ENCODE data around the gene AWAT2. TPM values are rescaled to one million over a fixed set of nuclear protein-coding genes. Genes with fewer than 3 reads are reported as not detected.

The AWAT2 gene
- total and polyA plus RNA-seq, 7 donors, result 0.60 TPM; not detected in 6

GRCh38 chrX:70039758-70040157 is 10.0 kb downstream of the AWAT2 start:
- no peak overlapping the region for H3K27ac ChIP-seq

GRCh38 chrX:70038951-70039350 is 10.8 kb downstream of the AWAT2 start:
- no peaks in the 10 kb centered on the region for H3K4me1 ChIP-seq
- H3K27ac ChIP-seq, result no peak overlapping the region
- H3K27me3 ChIP-seq, result no peaks in the 10 kb centered on the region
- DNase-seq, result no peak
- intact Hi-C loops (cut with DNase I), result loop anchor here (10.0 kb wide), 1 partner anchor 56 kb away; no protein-coding TSS in a partner anchor
- TF ChIP-seq POLR2AphosphoS5 (IDR thresholded peaks at IDR 0.05) (no peak), CTCF (IDR thresholded peaks at IDR 0.05) (no peak), EP300 (IDR thresholded peaks at IDR 0.05) (no peak), POLR2A (IDR thresholded peaks at IDR 0.05) (no peak)
- H3K9me3 ChIP-seq, result no peaks in the 10 kb centered on the region
- WGBS, 2 donors, result 83% methylated on average over 1 of the region's 1 CpG
- H3K4me3 ChIP-seq, result no peak overlapping the region
- H3K36me3 ChIP-seq, result no peaks in the 10 kb centered on the region

More at GRCh38 chrX:70039758-70040157, 10.0 kb downstream of the AWAT2 start:
- DNase-seq, result no peak
- H3K4me3 ChIP-seq, result no peak overlapping the region
- 97% methylated on average over 2 of the region's 2 CpGs for WGBS, 2 donors
- H3K4me1 ChIP-seq, result no peaks in the 10 kb centered on the region
- intact Hi-C loops (cut with DNase I), result loop anchor here (10.0 kb wide), 1 partner anchor 55 kb away; no protein-coding TSS in a partner anchor
- no peaks in the 10 kb centered on the region for H3K36me3 ChIP-seq
- H3K27me3 ChIP-seq, result no peaks in the 10 kb centered on the region
- TF ChIP-seq POLR2AphosphoS5 (IDR thresholded peaks at IDR 0.05) (no peak), POLR2A (IDR thresholded peaks at IDR 0.05) (no peak), CTCF (IDR thresholded peaks at IDR 0.05) (no peak), EP300 (IDR thresholded peaks at IDR 0.05) (no peak)
- no peaks in the 10 kb centered on the region for H3K9me3 ChIP-seq

- Histone ChIP-seq H3K9me3 (no peaks in the 10 kb centered on the region), H3K27me3 (no peaks in the 10 kb centered on the region), H3K27ac (no peak overlapping the region), H3K36me3 (no peaks in the 10 kb centered on the region), H3K4me1 (no peaks in the 10 kb centered on the region), H3K4me3 (no peak overlapping the region)
- 39 to 90% methylated on average over 2 of the region's 2 CpGs for WGBS, 2 donors
- DNase-seq, result no peak
- intact Hi-C loops (cut with DNase I), result loop anchor here (10.0 kb wide), 1 partner anchor 56 kb away; no protein-coding TSS in a partner anchor
- TF ChIP-seq EP300 (IDR thresholded peaks at IDR 0.05) (no peak), POLR2A (IDR thresholded peaks at IDR 0.05) (no peak), POLR2AphosphoS5 (IDR thresholded peaks at IDR 0.05) (no peak), CTCF (IDR thresholded peaks at IDR 0.05) (no peak)
Measured at GRCh38 chrX:70038515-70038914, 11.2 kb downstream of the AWAT2 start.

DNA sequence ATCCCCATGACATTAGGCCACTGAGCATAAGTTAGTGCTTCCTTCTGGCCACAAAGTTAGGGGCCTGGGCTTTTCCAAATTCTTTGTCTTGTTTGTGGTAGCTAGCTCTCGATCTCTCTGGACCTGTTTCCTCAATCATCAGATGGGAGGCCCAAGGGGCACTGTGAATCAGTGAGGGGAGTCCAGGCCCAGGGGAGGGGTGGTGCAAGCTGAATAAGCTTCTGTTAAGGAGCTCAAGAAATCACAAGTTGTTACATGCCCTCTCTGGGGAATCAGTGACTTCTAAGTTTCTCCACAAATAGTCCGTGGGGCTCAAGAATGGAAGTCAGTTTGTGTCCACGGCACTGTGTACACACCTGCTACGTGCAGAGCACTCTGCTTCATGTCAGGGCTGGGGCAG is 15.1 kb downstream of the AWAT2 start:
- H3K27ac ChIP-seq, result no peak overlapping the region
- no peaks in the 10 kb centered on the region for H3K27me3 ChIP-seq
- no peak overlapping the region for H3K4me3 ChIP-seq
- no peaks in the 10 kb centered on the region for H3K36me3 ChIP-seq
- DNase-seq, result no peak
- H3K9me3 ChIP-seq, result no peaks in the 10 kb centered on the region
- 87 to 88% methylated on average over 4 of the region's 4 CpGs for WGBS, 2 donors
- intact Hi-C loops (cut with DNase I), result loop anchor here (10.0 kb wide), 1 partner anchor 60 kb away; no protein-coding TSS in a partner anchor
- TF ChIP-seq CTCF (IDR thresholded peaks at IDR 0.05), result no peak
- TF ChIP-seq POLR2AphosphoS5 (IDR thresholded peaks at IDR 0.05), result no peak
- no peak for TF ChIP-seq EP300 (IDR thresholded peaks at IDR 0.05)
- no peak for TF ChIP-seq POLR2A (IDR thresholded peaks at IDR 0.05)
- H3K4me1 ChIP-seq, result no peaks in the 10 kb centered on the region
